Fibroblast of mammary gland (primary cell): ENCODE data around the gene C2orf92.

Experiments
- DNase-seq: peaks from one replicate; pipeline ENCODE4 v3.0.0-alpha.2; 2010; ENCODE audit warnings: low read depth
- H3K4me3 ChIP-seq: 2 replicates; pipeline ENCODE4 v1.5.1; 2011; ENCODE audit warnings: low read depth, mild to moderate bottlenecking, low read length, moderate library complexity; ENCODE audit not compliant: control insufficient read depth
- TF ChIP-seq, protein P1 (sequence below): conservative IDR thresholded peaks from 2 replicates; pipeline ENCODE4 v1.5.1; 2011; ENCODE audit warnings: low read depth, low read length, inconsistent platforms; ENCODE audit not compliant: control insufficient read depth, insufficient read depth

The C2orf92 gene

DNA sequence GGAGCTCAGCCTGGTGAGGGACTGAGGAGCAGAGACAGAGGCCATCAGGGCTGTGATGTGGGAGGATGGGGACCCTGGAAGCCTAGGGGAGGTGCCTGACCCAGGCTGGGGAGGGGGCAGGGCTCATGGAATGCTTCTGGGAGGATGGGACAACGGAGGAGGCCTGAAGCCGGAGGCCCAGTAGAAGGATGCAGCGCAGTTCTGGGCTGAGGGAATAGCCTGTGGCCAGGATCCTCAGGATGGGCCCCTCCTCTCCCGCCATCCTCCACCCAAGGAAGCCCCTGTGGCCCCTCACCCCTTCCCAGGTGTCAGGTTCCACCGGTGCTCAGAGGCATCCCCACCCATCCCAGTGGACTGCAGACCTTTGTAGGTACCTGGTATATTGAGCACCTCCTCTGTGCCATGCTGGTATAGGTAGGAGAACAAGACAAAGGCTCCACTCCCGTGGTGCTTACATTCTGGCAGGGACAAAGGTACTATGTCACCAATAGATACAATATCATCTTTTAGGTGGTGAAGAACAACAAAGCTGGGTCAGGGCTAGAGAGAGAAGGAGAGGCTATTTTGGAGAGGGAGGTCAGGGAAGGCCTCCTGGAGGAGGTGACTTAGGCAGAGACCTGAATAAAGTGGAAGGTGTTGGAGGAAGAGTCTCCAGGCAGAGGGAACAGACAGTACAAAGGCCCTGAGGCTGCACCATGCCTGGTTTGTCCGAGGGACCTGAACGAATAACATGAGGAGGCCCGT, 46.6 kb downstream of the C2orf92 start:
- DNase-seq: no peak
- TF ChIP-seq, protein P1, sequence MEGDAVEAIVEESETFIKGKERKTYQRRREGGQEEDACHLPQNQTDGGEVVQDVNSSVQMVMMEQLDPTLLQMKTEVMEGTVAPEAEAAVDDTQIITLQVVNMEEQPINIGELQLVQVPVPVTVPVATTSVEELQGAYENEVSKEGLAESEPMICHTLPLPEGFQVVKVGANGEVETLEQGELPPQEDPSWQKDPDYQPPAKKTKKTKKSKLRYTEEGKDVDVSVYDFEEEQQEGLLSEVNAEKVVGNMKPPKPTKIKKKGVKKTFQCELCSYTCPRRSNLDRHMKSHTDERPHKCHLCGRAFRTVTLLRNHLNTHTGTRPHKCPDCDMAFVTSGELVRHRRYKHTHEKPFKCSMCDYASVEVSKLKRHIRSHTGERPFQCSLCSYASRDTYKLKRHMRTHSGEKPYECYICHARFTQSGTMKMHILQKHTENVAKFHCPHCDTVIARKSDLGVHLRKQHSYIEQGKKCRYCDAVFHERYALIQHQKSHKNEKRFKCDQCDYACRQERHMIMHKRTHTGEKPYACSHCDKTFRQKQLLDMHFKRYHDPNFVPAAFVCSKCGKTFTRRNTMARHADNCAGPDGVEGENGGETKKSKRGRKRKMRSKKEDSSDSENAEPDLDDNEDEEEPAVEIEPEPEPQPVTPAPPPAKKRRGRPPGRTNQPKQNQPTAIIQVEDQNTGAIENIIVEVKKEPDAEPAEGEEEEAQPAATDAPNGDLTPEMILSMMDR: no peak
- H3K4me3 ChIP-seq: no peak overlapping the region

DNA sequence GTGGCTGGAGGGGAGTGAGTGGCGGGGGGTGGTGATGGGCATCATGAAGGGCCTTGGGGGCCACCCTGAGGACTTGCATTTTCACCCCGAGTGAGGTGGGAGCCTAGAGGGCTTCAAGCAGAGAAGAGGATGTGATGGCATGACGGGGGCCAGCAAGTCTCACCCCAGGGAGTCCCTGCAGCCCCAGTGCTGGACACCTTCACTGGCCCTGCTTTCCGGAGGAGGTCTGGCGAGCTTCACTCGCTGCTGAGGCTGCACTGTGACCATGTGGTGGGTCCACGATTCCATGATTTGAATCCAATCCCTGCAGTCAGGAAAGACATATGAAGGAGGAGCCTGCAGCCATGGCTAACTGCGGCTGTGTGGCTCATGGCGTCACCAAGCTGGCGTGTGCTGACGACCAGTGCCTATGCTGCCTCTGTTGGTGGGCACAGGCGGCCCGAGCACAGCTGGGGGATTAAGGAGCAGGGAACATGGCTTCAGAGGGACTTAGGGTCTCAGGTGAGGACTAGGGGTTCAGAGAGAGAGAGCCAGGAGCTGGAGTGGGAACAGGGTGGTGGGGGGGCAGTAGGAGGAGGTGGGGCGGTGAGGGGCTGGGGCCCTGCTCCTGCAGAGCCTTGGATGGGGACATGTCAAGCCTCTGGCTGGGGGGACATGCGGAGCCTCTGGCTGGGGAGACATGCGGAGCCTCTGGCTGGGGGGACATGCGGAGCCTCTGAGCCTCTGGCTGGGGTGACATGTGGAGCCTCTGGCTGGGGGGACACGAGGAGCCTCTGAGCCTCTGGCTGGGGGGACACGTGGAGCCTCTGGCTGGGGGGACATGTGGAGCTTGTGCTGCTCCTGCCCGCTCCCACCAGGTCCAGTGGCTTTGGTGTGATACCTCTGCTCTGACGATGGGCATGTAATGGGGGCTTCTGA, 47.4 kb downstream of the C2orf92 start:
- no peak overlapping the region for H3K4me3 ChIP-seq
- DNase-seq: no peak
- TF ChIP-seq, protein P1: no peak

DNA sequence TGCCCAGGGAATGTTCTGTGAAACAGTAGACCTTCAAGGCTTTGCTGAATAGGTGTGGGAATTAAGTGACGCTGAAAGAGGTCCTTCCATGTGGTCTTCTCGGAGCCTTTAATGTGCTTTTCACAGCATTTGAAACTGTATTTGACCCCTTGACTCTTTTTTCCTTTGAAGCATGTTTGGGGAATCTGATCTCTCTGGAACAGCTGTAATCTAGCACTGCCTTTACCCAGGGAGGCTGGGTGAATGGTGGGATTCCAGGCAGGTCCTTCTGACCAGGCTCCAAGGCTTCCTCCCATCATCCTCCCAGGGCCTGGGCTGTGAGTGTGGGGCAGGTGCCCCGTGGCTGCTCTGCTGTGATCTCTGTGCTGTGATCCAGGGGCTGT, 48.1 kb downstream of the C2orf92 start:
- no peak for DNase-seq
- TF ChIP-seq, protein P1: no peak
- no peak overlapping the region for H3K4me3 ChIP-seq

- no peak for DNase-seq
- H3K4me3 ChIP-seq: no peak overlapping the region
Observed at GRCh38 chr2:97718051-97718882, 48.8 kb downstream of the C2orf92 start.

GRCh38 chr2:97718942-97719341, 49.4 kb downstream of the C2orf92 start:
- no peak overlapping the region for H3K4me3 ChIP-seq
- DNase-seq: no peak
- TF ChIP-seq, protein P1: no peak

More at GRCh38 chr2:97718051-97718882, 48.8 kb downstream of the C2orf92 start:
- TF ChIP-seq, protein P1: no peak

DNA sequence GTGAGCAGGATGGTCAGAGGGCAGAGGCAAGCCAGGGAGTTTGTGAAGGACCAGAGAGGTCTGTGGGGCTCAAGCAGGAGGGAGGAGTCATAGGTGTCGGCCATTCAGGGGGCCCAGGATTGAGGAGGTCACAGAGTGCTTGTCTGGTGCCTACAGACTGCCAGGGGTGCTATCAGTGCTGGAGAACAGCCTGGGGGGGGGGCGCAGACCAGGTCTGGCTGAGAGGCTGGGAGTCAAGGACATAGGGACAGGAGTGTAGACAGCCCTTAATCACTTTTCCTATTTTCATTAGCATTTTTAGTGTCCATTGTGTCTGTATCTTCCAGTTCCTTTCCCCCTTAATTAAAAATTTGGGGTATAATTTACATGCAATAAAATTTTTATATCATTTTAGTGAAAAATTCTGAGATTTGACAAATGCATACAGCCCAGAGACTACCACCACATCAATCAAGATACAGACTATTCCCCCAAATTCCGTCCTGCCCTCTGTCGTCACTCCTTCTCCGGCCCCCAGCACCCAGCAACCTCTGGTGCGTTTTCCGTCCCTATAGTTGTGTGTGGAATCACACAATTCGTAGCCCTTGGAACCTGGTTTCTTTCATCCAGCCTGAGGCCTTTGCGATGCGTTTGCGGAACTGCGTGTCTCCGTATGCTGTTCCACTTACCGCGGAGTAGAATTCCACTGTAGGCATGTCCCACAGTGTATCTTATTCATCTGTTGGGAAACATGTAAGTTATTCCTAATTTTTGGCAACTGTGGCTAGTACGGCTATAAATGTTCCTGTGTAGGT, 50.0 kb downstream of the C2orf92 start:
- DNase-seq: no peak
- TF ChIP-seq, protein P1: no peak
- H3K4me3 ChIP-seq: no peak overlapping the region
